GM18873 (cell line): ENCODE data around the gene H19.

Experiments
- ATAC-seq: cut with Tn5 transposase; IDR thresholded peaks from one replicate; pipeline ENCODE4 v1.9.1; 2021; ENCODE audit warnings: mild to moderate bottlenecking, moderate library complexity, moderate number of reproducible peaks; ENCODE audit not compliant: unreplicated experiment, low FRiP score

The H19 gene

DNA sequence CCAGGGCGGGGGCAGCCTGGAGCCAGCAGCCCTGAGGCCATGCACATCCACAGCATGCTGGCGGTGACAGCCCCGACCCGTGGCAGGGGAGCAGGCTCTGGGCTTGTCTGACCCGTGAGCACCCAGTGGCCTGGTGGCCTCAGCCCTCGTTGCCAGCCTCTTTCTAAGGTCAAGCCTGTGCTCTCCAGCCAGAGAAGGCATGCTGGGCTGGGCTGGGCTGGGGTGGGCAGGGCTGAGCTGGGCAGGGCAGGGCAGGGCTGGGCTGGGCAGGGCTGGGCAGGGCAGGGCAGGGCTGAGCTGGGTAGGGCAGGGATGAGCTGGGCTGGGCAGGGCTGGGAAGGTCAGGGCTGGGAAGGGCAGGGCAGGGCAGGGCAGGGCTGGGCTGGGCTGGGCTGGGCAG lies 10.6 kb downstream of the H19 start:
- ATAC-seq: no peak

- no peak for ATAC-seq
Observed at GRCh38 chr11:1983601-1983961, 14.1 kb downstream of the H19 start.

GRCh38 chr11:1982873-1983600 lies 14.6 kb downstream of the H19 start:
- no peak for ATAC-seq

GRCh38 chr11:1979607-1980006 lies 18.0 kb downstream of the H19 start:
- no peak for ATAC-seq

- no peak for ATAC-seq
Observed at GRCh38 chr11:1978720-1979473, 18.7 kb downstream of the H19 start.

- no peak for ATAC-seq
Observed at GRCh38 chr11:1975185-1975584, 22.5 kb downstream of the H19 start.

GRCh38 chr11:1970956-1971355 lies 26.7 kb downstream of the H19 start:
- no peak for ATAC-seq

DNA sequence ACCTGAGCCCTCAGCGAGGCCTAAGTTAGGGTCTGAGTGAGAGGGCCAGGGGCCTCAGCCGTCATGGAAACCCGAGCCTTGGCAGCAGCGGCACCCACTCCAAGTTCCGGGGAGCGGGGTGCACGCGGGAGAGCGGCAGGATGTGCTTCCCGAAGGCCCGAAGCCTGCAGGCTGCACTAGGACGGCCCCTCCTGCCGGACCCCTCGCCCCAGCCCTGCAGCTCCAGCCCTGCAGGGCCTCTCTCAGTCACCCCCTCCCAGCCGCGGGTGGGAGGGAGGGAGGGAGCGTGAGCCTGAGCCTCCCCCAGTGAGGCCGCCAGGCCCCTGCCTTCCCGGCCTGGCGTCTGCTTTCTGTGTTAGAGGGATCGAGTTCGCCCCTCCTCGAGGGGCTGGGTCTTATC lies 27.9 kb downstream of the H19 start:
- no peak for ATAC-seq

DNA sequence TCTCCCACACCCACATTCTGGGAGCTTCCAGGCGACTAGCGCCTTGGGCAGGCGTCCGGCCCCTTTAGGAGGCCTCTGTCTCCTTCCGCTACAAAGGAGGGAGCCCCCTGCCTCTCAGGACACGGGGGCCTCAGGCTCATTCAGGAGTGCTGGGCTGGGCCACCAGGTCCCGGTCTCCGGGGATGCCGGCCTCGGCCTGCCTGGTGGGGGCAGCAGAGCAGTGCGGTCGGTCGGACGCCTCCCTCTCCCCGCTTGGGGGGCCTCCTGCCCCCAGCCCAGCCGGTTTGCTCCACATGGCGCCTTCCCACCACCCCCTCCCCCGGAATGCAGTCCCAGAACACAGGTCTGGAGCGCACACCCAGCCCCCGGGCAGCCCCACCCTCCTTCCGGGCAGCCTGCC lies 28.6 kb downstream of the H19 start:
- ATAC-seq: no peak

DNA sequence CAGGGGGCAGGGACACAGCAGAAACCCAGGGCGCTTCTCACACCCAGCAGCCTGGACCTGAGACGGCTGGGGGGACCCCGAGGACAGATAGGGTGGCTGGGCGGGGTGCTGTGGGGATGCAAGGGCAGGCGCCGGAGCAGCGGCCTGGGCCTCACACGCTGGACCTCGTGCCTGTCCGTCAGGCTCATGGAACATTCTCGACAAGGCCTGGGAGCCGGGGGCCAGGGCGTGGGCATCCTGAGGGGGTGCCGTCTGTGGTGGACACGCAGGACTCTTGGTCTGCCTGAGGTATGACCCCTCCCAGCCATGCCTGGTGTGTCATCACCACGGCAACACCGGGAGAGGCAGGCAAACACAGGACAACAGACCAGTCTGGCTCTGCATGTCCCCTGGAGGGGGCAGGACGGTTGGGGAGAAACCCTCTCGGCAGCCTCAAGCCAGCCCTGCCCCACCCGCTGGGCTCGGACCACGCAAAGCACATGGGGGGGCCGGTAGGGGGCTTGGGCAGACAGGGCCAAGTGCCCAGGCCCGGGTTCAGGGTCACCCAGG lies 29.1 kb downstream of the H19 start:
- no peak for ATAC-seq

DNA sequence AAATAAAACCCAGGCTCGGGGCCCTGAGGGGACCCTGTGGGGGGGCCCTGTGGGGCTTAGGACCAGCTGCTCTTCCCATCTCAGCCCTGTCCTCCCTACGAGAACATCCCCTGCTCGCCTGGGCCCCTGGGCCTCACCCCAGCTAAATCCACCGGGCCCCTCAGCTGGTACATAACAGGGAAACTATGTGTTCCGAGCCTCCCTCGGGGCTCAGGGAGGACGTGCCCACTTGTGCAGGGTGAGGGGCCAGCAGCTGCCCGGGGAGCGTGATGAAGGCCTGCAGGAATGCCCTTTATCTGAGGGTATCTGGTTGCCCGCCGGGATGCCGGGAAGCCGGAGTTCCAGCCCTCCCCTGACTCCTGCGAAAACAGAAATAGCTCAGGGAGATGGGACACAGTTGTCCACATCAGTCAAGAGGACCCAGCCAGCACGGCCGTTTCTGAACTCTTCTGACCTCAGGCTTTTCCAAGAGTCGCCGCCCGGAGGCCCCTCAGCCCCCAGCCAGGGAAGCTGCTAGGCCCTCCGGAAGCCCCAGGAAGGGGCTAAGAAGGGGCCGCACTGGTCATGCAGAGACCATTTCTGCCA lies 29.9 kb downstream of the H19 start:
- no peak for ATAC-seq

GRCh38 chr11:1966531-1966930 lies 31.1 kb downstream of the H19 start:
- no peak for ATAC-seq

- no peak for ATAC-seq
Observed at GRCh38 chr11:1964955-1965354, 32.7 kb downstream of the H19 start.

DNA sequence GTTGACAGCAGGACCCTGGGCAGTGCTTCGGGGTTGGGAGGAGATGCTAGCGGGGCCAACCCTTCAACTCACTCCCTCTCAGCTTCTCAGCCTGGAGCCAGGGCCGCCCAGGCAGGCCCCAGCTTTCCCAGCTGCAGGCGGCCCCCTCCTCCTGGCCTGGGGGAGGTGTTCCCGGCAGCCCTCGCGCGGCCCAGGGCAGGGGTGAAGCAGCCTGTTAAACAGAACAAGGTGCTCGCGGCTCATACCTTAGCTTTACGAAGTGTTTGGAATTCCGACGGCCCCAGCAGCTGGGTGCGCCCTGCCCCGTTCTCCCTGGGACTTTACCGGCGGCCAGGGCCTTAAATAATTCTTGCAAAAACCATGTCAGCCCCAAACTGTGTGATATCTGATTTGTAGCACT lies 33.3 kb downstream of the H19 start:
- ATAC-seq: no peak

- ATAC-seq: no peak
Observed at GRCh38 chr11:1963864-1964263, 33.8 kb downstream of the H19 start.

- no peak for ATAC-seq
Observed at GRCh38 chr11:1959786-1960185, 37.9 kb downstream of the H19 start.

GRCh38 chr11:1958367-1958766 lies 39.3 kb downstream of the H19 start:
- ATAC-seq: no peak

DNA sequence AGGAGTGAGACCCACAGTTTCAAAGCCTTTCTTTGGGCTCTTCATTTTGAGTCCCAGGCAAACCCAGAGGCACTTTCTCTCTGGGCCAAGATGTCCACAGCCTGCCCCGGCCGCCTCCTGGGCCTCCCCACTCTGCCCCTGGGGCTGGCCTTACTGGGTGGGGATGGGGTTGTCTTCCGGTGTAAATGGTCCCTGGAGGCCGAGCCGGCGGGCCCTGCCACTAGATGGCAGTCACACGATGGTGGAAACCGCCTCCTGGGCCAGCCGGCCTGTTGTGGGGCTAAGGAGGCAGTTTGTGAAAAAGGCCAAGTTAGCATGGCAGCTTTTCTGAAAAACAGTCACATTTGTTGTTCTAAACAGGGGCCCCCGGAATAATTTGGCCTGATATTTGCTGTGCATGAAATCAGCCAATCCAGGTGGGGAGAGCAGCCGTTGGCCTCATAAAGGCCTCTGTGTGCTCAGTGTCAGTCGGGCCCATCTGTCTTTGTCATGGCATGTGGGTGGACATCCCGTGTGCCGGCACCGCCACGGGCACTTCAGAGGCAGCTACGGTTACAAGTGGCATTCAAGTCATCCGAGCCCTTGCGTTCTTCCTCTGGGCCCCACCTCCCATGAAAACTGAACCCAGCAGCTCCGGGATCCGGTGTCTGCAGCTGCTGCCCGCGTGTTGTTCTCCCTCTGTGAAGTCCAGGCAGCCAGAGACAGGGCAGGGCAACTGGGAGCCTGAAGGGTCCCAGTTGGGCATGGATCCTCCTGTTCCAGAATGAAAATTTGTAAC lies 44.0 kb downstream of the H19 start:
- ATAC-seq: no peak

- ATAC-seq: no peak
Observed at GRCh38 chr11:1952806-1953482, 44.7 kb downstream of the H19 start.

GRCh38 chr11:1949922-1950321 lies 47.7 kb downstream of the H19 start:
- no peak for ATAC-seq
